Measurements from ENCODE around the gene MED6. TPM values are rescaled to one million over a fixed set of nuclear protein-coding genes. Genes with fewer than 3 reads are reported as not detected.

MED6 gene, protein sequence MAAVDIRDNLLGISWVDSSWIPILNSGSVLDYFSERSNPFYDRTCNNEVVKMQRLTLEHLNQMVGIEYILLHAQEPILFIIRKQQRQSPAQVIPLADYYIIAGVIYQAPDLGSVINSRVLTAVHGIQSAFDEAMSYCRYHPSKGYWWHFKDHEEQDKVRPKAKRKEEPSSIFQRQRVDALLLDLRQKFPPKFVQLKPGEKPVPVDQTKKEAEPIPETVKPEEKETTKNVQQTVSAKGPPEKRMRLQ
- 43.3 to 50.0 TPM (median 45.9 TPM) in 5 replicates for total RNA-seq (2022; extraction: Qiagen RNA extraction; ENCODE audit: low read depth)

DNA sequence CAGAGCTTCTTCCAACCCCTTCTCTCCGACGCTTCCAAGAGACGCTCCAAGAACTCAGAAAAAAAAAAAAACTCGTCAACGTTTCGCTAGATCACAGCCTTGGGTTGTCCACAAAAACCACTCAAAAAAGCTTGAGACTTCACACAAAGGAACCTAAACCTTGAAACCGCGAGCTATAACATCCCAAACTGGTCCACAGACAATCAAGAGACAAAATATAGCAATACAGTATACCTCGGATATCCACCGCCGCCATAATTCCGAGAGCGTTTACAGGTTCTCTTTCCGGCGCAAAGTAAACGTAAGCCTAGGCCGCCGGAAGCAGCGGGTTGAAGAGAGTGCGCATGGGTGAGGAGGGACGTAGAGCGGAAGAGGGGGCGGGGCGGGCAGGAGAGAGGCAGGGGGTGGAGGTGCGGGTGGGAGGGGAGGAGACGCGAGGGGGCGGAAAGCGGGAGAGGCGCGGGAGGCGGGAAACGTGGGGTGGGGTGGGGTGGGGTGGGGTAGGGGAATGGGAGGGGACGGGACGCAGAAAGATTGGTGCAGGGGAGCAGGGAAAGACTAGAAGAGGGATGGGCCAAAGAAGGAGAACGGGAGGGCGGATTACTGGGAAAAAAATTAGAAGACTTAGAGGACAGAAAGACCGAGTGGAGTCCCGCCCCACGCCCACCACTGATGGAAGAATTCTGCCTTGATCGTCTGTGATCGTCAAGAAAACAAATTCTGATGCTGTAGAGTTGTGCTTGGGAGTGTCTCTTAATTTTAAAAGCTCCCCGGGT lies at the start of gene MED6:
Gene MED6 (minus strand): TSS at position 274 of the 776 bp plus-strand sequence. CDS start 18 bp downstream, at position 256.

DNA sequence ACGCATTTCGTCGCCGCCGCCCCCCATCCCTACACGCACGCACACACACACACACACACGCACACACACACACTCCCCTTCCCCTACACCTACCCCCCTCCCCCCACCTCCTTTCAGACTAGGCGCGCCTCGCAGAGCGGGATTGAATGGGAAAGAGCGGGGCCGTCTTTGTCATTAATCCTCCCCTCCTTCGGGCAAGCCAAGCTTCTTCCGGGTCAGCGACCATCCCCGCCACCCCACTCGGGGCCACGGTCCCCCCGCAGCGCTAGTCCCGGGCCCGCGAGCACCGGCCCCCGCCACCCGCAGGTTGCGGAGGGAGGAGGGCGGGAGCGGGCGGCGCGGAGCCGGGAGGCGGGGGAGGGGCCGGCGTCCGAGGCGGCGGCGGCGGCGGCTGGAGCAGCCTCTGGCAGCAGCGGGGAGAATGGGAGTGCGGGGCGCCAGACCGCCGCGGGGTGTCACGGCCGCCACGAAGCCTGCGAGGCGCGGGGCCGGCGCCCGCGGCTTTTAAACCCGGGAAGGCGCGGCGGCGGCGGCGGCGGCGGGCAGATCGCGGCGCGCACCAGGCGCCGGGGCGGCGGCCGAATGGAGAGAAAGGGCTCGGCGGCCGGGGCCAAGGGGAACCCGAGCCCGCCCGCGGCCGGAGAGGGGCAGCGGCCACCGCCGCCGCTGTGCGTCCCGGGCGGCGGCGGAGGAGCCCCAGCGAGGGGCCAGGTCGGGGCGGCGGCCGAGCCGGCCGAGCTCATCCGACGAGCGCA lies 41.3 kb upstream of the MED6 start, which contains the start of gene TTC9:
Gene TTC9 (plus strand): TSS at position 369 of the 755 bp plus-strand sequence. CDS start 214 bp downstream, at position 583.

DNA sequence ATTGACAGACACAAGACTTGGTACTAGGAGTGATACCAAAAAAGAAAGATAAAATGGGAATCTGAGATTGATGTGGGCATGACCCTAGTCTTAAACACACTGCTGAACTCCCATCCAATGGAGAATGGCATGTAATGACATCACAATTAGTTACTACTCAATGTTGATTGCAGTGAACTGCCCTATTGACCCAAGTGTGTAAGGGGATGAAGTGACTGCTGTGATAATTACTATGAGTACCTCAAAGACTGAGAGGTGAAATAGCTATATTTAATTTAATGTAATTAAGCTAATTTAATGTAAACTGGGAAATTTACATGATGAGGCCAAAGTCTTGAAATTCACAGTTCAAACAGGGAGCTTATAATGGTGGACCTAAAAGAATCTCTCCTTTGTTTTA lies 65.6 kb downstream of the MED6 start, which contains the start of gene ADAM20:
Gene ADAM20 (minus strand): TSS at position 101 of the 400 bp plus-strand sequence. CDS start 10,247 bp downstream, outside the sequence.

Other genes with a start within 250 kb of the MED6 start
- 54.5 to 65.9 TPM (median 58.7 TPM) in 5 replicates for gene COX16, start 241.0 kb downstream of the MED6 start, total RNA-seq (2022; extraction: Qiagen RNA extraction; ENCODE audit: low read depth)
- gene SYNJ2BP, start 183.6 kb downstream of the MED6 start, total RNA-seq (2022; extraction: Qiagen RNA extraction; ENCODE audit: low read depth) = 8.4 to 13.9 TPM (median 10.4 TPM) in 5 replicates
- 0.06 TPM in 2 of 5 replicates, not detected in the others for gene ADAM21, start 148.5 kb downstream of the MED6 start, total RNA-seq (2022; extraction: Qiagen RNA extraction; ENCODE audit: low read depth)
- gene ADAM20, start 65.7 kb downstream of the MED6 start, total RNA-seq (2022; extraction: Qiagen RNA extraction; ENCODE audit: low read depth) = 0.03 to 0.04 TPM in 2 of 5 replicates, not detected in the others
- gene TTC9, start 41.3 kb upstream of the MED6 start, total RNA-seq (2022; extraction: Qiagen RNA extraction; ENCODE audit: low read depth) = 1.7 to 2.6 TPM (median 2.0 TPM) in 5 replicates
- 4.3 to 5.5 TPM (median 4.9 TPM) in 5 replicates for gene MAP3K9, start 208.9 kb upstream of the MED6 start, total RNA-seq (2022; extraction: Qiagen RNA extraction; ENCODE audit: low read depth)